NCI-H1436 treated with DMSO at 0.1 percent for 48 hours (cell line): ENCODE data around the gene HP.

Experiments used
- DNase-seq: peaks from one replicate; lab custom pipeline; 2025; lab: John Stamatoyannopoulos, UW

Gene HP

GRCh38 chr16:72092832-72093447, 38.6 kb downstream of the HP start:
- DNase-seq: no peak

- peak; percentile 95 for DNase-seq
These were observed 39.4 kb downstream of the HP start, which contains the start of the genes DHX38 and TXNL4B for GRCh38 chr16:72093448-72094265. DHX38 (plus strand) TSS chr16:72093847; CDS start chr16:72096158, 2,311 bp downstream. TXNL4B (minus strand) TSS chr16:72093620; CDS start chr16:72090749, 2,871 bp downstream.

- DNase-seq: no peak
These were observed 39.9 kb downstream of the HP start for GRCh38 chr16:72094266-72094610.

DNA sequence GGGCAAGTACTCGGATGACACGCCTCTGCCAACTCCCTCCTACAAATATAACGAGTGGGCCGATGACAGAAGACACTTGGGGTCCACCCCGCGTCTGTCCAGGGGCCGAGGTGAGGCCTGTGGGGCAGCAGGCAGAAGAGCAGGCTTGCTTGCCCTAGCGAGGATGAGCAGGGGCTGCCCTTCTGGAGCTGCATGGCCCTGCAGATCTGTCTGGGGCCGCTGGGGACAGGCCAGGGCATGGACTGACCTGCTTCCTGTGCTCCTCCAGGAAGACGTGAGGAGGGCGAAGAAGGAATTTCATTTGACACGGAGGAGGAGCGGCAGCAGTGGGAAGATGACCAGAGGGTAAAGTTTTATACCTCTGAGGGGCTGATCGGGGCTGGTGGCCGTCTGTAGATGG, 44.6 kb downstream of the HP start:
- no peak for DNase-seq

DNA sequence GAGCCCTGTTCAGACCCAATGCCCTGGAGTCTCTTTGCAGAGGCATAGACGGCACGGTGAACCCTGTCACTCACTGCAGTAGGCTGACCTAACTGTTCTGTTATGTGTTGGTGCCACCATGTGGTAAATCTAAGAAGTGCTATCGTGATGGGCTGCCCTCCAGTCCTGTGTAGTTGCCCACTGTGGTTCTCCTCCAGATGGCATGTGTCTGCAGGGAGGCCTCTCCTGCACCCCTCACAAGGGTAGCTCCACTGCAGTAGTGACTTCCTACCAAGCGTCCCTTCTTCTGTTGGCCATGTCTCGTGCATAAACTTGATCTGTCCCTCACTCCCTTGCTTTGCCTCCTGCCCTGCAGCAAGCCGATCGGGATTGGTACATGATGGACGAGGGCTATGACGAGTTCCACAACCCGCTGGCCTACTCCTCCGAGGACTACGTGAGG, 45.1 kb downstream of the HP start:
- no peak for DNase-seq

GRCh38 chr16:72101195-72101594, 46.9 kb downstream of the HP start:
- DNase-seq: no peak

DNA sequence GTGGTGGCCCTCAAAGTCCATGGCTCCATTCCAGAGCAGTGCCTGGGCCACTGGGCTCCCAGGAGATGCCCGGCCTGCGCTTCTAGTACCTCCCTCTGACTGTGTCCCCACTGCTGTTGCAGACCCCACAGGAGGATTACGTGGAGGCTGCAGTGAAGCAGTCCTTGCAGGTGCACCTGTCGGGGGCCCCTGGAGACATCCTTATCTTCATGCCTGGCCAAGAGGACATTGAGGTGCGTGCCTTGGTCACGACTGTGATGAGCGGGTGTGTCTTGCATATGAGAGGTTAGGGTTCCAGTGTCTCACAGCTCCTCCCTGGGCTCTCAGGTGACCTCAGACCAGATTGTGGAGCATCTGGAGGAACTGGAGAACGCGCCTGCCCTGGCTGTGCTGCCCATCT, 50.6 kb downstream of the HP start:
- DNase-seq: no peak

DNA sequence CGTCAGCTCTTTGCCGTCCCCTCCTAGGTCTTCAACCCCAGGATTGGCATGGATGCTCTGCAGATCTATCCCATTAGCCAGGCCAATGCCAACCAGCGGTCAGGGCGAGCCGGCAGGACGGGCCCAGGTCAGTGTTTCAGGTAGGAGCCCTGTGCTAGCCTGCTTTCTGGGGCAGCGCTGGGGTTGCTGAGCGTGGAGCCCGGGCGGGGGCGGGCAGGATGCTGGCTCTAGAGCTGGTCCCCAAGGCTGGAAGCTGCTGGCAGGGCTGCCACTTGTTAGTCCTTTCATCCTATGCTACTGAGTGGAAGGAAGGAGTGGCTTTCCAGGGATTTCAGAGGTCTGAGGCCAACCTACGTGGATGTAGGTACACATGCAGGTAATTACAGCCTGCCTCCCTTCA, 51.7 kb downstream of the HP start:
- no peak for DNase-seq

DNA sequence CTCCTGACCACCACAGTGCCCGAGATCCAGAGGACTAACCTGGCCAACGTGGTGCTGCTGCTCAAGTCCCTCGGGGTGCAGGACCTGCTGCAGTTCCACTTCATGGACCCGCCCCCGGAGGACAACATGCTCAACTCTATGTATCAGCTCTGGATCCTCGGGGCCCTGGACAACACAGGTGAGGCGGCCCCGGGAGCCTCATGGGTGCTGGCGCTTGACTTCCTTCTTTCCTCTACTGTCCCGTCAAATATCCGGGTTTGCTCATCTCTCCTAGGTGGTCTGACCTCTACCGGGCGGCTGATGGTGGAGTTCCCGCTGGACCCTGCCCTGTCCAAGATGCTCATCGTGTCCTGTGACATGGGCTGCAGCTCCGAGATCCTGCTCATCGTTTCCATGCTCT, 53.1 kb downstream of the HP start:
- no peak for DNase-seq

DNA sequence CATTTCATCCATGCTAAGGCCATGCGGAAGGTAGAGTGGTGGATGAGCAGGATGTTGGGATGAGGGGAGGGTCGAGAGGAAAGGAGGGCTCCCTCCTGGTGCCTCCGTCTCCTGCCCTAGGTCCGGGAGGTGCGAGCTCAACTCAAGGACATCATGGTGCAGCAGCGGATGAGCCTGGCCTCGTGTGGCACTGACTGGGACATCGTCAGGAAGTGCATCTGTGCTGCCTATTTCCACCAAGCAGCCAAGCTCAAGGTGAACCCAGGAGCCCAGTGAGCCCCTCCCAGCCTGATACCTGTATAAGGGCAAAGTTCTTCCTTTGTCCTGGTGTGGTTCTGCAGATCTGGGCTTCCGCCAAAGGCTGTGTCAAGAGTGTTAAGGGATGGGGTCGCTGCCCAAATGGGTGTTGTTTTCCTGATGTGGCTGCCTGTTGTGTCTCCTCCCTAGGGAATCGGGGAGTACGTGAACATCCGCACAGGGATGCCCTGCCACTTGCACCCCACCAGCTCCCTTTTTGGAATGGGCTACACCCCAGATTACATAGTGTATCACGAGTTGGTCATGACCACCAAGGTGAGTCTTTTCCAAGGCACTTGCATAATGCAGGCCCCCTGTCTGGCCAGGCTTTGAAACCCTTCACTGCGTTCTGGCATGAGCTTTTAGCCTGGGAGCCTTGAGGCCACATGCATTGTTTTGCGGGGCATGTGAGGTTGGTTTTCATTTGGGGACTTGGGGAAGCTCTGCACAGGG, 54.2 kb downstream of the HP start:
- no peak for DNase-seq

GRCh38 chr16:72109300-72109699, 55.0 kb downstream of the HP start:
- DNase-seq: no peak

DNA sequence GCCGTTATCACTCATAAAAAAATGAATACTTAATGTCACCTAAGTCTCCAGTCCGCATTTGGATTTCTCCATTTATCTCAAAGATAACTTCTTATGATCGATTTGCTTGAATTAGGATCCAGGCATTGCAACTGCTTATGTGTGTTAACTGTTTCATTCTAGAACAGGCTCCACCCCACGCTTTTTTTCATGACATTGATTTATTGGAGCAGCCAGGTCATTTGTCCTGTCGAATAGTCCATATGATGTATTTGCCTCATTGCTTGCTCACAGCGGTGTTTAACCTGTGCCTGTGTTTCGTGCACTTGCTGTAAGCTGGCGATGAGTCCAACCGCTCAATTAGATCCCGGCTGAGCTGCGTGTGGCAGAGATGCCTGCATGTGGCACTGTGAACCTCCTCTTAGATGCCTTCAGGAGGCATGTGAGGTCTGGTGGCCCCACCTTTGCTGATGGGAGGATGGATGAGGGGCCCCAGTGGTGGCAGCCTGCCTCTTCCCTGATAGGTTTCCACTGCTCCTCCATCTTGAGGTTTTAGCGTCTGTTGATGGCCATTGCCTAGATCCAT, 55.7 kb downstream of the HP start:
- DNase-seq: no peak
